Measurements from ENCODE around the gene ANKRD9. TPM values are rescaled to one million over a fixed set of nuclear protein-coding genes. Genes with fewer than 3 reads are reported as not detected.

The ANKRD9 gene
- total RNA-seq, 1 donor from 2014 or later = 18.0 TPM

DNA sequence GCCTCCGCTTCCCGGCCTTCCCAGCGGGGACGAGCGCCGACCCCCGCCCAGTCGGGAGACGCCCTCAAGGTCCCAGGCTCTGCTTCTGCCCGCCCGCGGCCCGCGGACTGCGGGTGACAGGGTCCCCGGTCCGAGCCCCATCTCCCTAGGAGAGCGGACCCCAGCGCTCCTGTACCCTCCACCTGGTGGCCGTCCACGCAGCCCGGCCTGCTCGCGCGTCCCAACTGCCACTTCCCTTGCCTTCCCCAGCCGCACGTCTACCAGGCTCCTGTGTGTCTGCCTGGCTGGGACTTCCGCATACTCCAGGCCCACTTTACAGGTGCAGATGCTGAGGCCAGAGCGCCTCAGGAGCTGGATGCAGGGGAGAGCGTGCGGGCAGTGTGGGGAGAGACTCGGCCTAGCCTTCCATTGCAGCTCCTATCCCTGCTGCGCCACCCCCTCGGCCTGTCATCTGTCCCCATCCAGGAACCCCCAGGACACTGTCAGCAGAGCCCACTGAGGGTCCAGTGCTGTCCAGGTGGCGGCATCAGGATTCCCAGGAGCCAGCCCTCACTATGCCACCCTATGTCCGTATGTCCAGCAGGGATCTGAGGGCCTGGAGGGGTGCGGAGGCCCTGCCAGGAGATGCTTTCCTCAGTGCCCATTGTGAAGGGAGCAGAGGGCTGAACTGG lies 8.0 kb upstream of the ANKRD9 start:
- no peaks in the 10 kb centered on the region for H3K27me3 Mint-ChIP-seq (ENCODE audit: low read depth)
- no peaks in the 10 kb centered on the region for H3K9me3 Mint-ChIP-seq (ENCODE audit: low read depth)
- TF ChIP-seq, protein P1, sequence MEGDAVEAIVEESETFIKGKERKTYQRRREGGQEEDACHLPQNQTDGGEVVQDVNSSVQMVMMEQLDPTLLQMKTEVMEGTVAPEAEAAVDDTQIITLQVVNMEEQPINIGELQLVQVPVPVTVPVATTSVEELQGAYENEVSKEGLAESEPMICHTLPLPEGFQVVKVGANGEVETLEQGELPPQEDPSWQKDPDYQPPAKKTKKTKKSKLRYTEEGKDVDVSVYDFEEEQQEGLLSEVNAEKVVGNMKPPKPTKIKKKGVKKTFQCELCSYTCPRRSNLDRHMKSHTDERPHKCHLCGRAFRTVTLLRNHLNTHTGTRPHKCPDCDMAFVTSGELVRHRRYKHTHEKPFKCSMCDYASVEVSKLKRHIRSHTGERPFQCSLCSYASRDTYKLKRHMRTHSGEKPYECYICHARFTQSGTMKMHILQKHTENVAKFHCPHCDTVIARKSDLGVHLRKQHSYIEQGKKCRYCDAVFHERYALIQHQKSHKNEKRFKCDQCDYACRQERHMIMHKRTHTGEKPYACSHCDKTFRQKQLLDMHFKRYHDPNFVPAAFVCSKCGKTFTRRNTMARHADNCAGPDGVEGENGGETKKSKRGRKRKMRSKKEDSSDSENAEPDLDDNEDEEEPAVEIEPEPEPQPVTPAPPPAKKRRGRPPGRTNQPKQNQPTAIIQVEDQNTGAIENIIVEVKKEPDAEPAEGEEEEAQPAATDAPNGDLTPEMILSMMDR (IDR thresholded peaks at IDR 0.05) = no peak
- peak; percentile 94 for DNase-seq (ENCODE audit: low spot score)
- peak overlapping the region; percentile 67 for H3K4me3 Mint-ChIP-seq (ENCODE audit: unreplicated experiment)
- peak overlapping the region; percentile 57 for H3K27ac Mint-ChIP-seq (ENCODE audit: unreplicated experiment)
- no peaks in the 10 kb centered on the region for H3K36me3 Mint-ChIP-seq (ENCODE audit: low read depth)
- H3K4me1 Mint-ChIP-seq (ENCODE audit: low read depth) = peaks cover 3% of the 10 kb centered on the region

DNA sequence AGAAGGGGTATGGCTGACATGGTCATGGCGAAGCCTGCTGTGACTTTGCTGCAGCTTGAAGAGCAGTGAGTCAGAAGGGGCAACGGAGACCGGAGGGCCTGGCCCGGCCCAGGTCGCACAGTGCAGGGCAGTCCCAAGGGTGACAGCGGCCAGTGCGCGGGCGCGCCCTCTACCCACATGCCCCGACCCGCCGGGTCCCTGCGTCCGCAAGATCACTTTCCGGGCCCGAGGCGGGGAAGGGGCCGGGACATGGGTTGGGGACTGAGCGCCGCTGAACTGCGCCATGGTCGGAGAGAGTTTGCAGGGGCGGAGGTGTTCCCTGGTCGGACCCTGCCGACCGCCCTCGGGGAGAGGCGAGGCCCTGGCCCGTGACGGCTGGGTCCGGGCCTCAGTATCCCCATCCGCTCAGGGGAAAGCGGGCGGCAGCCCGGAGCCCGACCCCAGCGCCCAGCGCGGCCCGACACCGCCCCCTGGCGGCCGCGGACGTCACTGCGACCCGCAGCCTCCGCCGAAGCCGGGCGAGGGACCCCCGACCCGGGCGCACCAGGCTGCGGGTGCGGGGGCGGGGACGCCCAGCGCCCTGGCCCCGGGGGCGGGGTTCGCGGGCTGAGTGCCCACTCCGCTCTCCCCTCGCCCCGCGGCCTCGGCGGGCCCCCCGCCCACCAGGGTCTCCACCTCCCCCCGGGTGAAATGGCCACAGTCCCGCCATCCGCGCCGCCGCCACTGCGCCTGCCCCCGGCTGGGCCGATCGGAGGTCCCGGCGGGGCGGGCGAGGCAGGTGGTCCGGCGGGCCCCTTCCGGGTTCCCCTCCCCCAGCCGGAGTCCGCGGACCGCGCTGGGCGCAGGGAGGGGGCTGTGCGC lies 7.2 kb upstream of the ANKRD9 start:
- TF ChIP-seq, protein P1 (IDR thresholded peaks at IDR 0.05) = peak; percentile 91
- Mint-ChIP-seq H3K27ac (ENCODE audit: unreplicated experiment) (peak overlapping the region; percentile 27), H3K27me3 (ENCODE audit: low read depth) (no peaks in the 10 kb centered on the region), H3K4me3 (ENCODE audit: unreplicated experiment) (peak overlapping the region; percentile 69), H3K36me3 (ENCODE audit: low read depth) (no peaks in the 10 kb centered on the region), H3K9me3 (ENCODE audit: low read depth) (no peaks in the 10 kb centered on the region), H3K4me1 (ENCODE audit: low read depth) (peaks cover 3% of the 10 kb centered on the region)
- DNase-seq (ENCODE audit: low spot score) = no peak

DNA sequence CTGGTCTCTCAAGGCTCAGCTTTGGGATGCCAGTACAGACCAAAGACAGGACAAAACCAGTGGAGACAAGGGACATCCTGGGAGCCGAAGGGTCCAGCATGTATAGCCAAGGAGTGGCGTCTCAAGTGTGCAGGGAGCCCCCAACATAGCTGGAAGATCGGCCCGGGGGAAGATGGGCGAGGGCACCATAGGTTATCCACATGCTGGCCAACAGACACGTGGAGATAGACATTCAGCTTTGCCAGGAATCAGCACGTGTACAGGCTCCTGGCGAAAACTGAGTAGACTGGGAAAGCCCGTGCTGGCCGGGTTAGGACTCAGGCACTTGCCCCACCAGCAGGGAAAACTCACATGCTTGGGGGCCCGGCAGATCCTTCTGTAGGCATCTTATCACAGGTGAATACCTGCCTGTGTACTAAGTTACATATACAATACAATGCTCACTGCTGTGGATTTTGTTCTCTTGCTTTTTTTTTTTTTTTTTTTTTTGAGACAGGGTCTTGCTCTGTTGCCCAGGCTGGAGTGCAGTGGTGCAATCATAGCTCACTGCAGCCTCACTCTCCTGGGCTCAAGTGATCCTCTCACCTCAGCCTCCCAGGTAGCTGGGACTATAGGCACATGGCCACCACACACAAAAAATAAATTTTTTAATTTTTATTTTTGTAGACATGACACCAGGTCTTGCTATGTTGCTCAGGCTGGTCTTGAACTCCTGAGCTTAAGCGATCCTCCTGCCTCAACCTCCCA lies 5.6 kb upstream of the ANKRD9 start:
- H3K27me3 Mint-ChIP-seq (ENCODE audit: low read depth) = no peaks in the 10 kb centered on the region
- no peak overlapping the region for H3K27ac Mint-ChIP-seq (ENCODE audit: unreplicated experiment)
- peaks cover 5% of the 10 kb centered on the region for H3K4me1 Mint-ChIP-seq (ENCODE audit: low read depth)
- peak overlapping the region; percentile 12 for H3K4me3 Mint-ChIP-seq (ENCODE audit: unreplicated experiment)
- TF ChIP-seq, protein P1 (IDR thresholded peaks at IDR 0.05) = no peak
- DNase-seq (ENCODE audit: low spot score) = no peak
- H3K9me3 Mint-ChIP-seq (ENCODE audit: low read depth) = no peaks in the 10 kb centered on the region
- H3K36me3 Mint-ChIP-seq (ENCODE audit: low read depth) = no peaks in the 10 kb centered on the region

DNA sequence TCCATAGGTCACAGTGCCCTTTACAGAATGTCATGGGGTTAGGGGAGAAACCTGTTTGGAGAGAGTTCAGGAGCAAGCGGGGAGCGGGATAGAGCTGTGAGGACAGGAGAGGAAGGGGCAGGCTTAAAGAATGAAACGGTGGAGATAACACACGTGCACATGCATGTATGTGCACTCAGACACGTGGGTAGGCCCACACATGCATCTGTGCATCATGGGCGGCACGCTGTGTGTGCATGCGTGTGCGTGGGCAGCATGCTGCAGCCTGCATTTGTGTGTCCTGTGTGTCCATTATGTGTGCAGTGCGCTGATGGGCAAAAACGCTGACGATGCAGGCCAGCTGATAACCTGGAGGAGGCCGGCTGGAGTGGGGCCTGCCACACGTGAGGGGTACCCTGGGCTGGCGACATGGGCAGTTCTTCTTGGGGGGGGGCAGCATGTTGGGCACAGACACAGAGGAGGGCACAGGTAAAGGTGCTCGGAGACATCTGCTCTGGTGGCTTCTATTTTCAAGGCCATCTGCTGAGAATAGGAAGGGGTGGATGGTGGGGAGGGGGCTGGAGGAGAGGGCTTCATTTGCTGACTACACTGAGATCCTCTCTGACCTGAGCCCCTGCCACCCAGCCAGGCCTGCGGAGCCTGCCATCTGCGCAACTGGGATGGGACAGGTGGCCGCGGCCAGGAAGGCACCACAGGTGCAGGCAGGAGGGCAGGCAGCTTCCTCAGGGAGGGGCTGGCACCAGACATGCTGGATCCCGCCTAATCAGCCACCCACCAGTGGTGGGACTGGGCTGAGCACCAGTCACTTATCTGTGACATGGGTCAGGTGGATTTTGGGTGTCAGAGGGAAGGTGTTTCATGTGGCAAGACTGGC lies 4.6 kb upstream of the ANKRD9 start:
- peak; percentile 79 for DNase-seq (ENCODE audit: low spot score)

More for the DNA sequence above, 4.6 kb upstream of the ANKRD9 start:
- Mint-ChIP-seq H3K4me3 (ENCODE audit: unreplicated experiment) (no peak overlapping the region), H3K27ac (ENCODE audit: unreplicated experiment) (no peak overlapping the region), H3K27me3 (ENCODE audit: low read depth) (no peaks in the 10 kb centered on the region), H3K36me3 (ENCODE audit: low read depth) (no peaks in the 10 kb centered on the region), H3K4me1 (ENCODE audit: low read depth) (peaks cover 6% of the 10 kb centered on the region), H3K9me3 (ENCODE audit: low read depth) (no peaks in the 10 kb centered on the region)
- TF ChIP-seq, protein P1 (IDR thresholded peaks at IDR 0.05) = no peak
